ENCODE results near the gene LMOD1.

Gene LMOD1

DNA sequence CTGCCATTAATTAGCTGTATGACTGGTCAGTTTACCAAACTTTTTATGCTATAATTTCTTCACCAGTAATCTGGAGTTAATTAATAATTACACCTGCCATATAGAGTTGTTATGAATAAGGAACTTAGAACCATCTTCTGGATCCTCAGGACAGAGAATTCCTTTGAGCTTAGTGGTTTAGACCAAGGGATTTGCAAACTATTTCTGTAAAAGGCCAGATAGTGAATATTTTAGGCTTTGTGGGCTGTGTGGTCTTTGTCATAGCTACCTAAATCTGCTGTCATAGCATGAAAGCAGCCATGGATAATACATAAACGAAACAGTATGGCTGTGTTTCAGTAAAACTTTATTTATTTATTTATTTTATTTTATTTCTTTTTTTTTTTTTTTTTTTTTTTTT, 17.9 kb upstream of the LMOD1 start:
- no peak for TF ChIP-seq GATA2 (IDR thresholded peaks at IDR 0.05; ENCODE audit: low read depth, low read length)
- TF ChIP-seq GATA3 (IDR thresholded peaks at IDR 0.05; ENCODE audit: low read depth, low read length), result no peak

- no peak for TF ChIP-seq GATA2 (IDR thresholded peaks at IDR 0.05; ENCODE audit: low read depth, low read length)
- TF ChIP-seq GATA3 (IDR thresholded peaks at IDR 0.05; ENCODE audit: low read depth, low read length), result no peak
These were observed 12.0 kb upstream of the LMOD1 start for GRCh38 chr1:201958348-201958747.

GRCh38 chr1:201955729-201956143, 9.4 kb upstream of the LMOD1 start:
- no peak for TF ChIP-seq GATA3 (IDR thresholded peaks at IDR 0.05; ENCODE audit: low read depth, low read length)
- no peak for TF ChIP-seq GATA2 (IDR thresholded peaks at IDR 0.05; ENCODE audit: low read depth, low read length)

DNA sequence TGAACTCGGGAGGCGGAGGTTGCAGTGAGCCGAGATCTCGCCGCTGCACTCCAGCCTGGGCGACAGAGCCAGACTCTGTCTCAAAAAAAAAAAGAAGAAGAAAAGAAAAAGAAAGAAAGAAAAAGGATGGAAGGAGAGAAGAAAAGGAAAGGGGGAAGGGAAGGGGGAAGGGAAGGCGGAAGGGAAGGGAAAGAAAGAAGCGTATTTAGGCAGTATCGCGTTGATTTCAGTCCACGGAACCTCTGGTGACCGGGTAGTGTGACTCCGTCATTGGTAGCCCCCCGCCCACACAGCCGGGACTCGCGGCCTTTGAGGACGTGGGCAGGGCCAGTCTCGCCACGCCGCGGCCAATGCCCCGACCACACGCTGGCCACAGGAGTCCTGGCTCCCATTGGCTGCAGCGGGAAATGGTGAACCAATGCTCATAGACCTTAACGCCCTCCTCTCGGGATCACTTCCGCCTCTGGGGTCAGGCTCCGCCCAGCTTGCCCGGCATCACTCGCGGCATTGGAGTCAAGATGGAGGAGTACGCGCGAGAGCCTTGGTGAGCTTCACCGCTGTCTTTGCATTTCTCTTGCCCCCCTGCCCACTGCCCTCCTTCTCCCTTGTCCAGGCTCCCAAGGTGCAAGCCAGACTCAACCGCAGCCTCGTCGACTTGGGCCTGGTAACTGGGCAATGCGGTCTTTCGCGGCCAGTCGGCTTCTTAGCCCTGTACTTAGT, 8.8 kb upstream of the LMOD1 start, which contains the start of gene TIMM17A:
TSS of gene TIMM17A (plus strand) at position 495 of the 720 bp plus-strand sequence. CDS start at position 519, 24 bp downstream.
- no peak for TF ChIP-seq GATA2 (IDR thresholded peaks at IDR 0.05; ENCODE audit: low read depth, low read length)

GRCh38 chr1:201954263-201955008, 8.1 kb upstream of the LMOD1 start:
- TF ChIP-seq GATA2 (IDR thresholded peaks at IDR 0.05; ENCODE audit: low read depth, low read length), result no peak
- TF ChIP-seq GATA3 (IDR thresholded peaks at IDR 0.05; ENCODE audit: low read depth, low read length), result no peak

DNA sequence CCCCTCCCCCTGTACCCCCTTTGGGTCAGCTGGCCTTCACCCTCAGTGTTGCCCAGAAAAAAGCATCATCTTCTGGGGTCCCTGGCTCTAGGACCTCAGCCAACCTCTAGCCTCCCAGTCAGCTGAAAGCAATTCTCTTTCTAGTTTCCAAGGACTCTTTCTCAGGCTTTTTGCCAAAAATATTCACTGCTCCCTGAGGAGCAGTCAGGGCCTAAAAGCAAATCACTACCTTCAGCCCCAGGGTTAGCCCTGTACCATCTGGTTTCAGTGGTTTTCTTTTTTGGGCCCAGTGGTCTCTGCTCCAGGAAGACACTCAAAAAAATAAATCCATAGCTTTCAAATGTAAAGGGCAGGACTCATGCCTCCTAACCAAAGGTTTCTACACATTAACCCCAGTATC, 3.1 kb upstream of the LMOD1 start:
- no peak for TF ChIP-seq GATA3 (IDR thresholded peaks at IDR 0.05; ENCODE audit: low read depth, low read length)
- no peak for TF ChIP-seq GATA2 (IDR thresholded peaks at IDR 0.05; ENCODE audit: low read depth, low read length)

GRCh38 chr1:201947697-201948008, 1.3 kb upstream of the LMOD1 start:
- no peak for TF ChIP-seq GATA2 (IDR thresholded peaks at IDR 0.05; ENCODE audit: low read depth, low read length)
- TF ChIP-seq GATA3 (IDR thresholded peaks at IDR 0.05; ENCODE audit: low read depth, low read length), result no peak

GRCh38 chr1:201945863-201946223, 505 bp downstream of the LMOD1 start:
- TF ChIP-seq GATA2 (IDR thresholded peaks at IDR 0.05; ENCODE audit: low read depth, low read length), result no peak
- no peak for TF ChIP-seq GATA3 (IDR thresholded peaks at IDR 0.05; ENCODE audit: low read depth, low read length)

GRCh38 chr1:201945157-201945556, 1.2 kb downstream of the LMOD1 start:
- TF ChIP-seq GATA3 (IDR thresholded peaks at IDR 0.05; ENCODE audit: low read depth, low read length) (no peak), GATA2 (IDR thresholded peaks at IDR 0.05; ENCODE audit: low read depth, low read length) (no peak)

- TF ChIP-seq GATA2 (IDR thresholded peaks at IDR 0.05; ENCODE audit: low read depth, low read length) (no peak), GATA3 (IDR thresholded peaks at IDR 0.05; ENCODE audit: low read depth, low read length) (no peak)
These were observed 1.7 kb downstream of the LMOD1 start for GRCh38 chr1:201944639-201945038.

DNA sequence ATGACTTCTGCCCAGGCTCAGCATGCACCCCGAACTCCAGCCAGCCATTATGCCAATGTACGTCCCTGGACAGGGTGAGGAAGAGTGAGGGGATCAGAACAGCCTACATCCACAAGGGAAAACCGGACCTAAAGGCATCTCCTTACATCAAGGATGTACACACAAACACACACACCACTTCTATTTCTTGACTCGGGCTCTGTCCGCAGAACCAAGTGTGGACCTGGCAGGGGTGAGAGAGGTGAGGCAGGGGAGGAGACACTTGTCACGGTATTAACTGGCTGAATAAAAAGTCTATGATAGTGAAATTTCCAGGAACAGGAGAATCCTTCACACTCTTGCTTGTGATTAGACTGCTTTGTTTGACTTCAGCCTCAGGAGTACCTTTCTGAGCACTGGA, 2.3 kb downstream of the LMOD1 start:
- no peak for TF ChIP-seq GATA3 (IDR thresholded peaks at IDR 0.05; ENCODE audit: low read depth, low read length)
- no peak for TF ChIP-seq GATA2 (IDR thresholded peaks at IDR 0.05; ENCODE audit: low read depth, low read length)

DNA sequence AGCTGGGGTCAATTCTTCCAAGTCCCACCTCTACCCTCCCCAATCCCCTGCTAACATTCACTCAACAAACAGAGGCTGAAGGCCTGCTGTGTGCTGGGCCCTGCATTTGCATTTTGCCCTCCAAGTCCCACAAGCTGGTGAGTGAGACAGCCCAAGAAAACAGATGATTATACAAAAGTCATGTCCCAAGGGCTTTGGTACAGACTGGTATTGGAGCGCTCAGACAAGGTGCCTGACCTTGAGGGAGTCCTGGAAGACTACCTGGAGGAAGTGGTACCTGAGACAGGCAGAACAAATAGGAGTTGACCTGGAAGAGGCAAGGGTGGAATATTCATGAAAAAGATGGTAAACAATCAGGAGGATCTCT, 4.2 kb downstream of the LMOD1 start:
- TF ChIP-seq GATA3 (IDR thresholded peaks at IDR 0.05; ENCODE audit: low read depth, low read length) (no peak), GATA2 (IDR thresholded peaks at IDR 0.05; ENCODE audit: low read depth, low read length) (no peak)

- TF ChIP-seq GATA3 (IDR thresholded peaks at IDR 0.05; ENCODE audit: low read depth, low read length) (no peak), GATA2 (IDR thresholded peaks at IDR 0.05; ENCODE audit: low read depth, low read length) (no peak)
These were observed 4.8 kb downstream of the LMOD1 start for GRCh38 chr1:201941420-201942128.

- TF ChIP-seq GATA3 (IDR thresholded peaks at IDR 0.05; ENCODE audit: low read depth, low read length) (no peak), GATA2 (IDR thresholded peaks at IDR 0.05; ENCODE audit: low read depth, low read length) (no peak)
These were observed 6.8 kb downstream of the LMOD1 start for GRCh38 chr1:201939574-201939973.

- no peak for TF ChIP-seq GATA2 (IDR thresholded peaks at IDR 0.05; ENCODE audit: low read depth, low read length)
- no peak for TF ChIP-seq GATA3 (IDR thresholded peaks at IDR 0.05; ENCODE audit: low read depth, low read length)
These were observed 7.2 kb downstream of the LMOD1 start for GRCh38 chr1:201939148-201939547.
